ENCODE data around the gene CDKN2AIP. TPM values are rescaled to one million over a fixed set of nuclear protein-coding genes. Genes with fewer than 3 reads are reported as not detected.

CDKN2AIP gene
- total and polyA plus RNA-seq, 8 donors = 5.9 to 12.2 (median 7.0) TPM

DNA sequence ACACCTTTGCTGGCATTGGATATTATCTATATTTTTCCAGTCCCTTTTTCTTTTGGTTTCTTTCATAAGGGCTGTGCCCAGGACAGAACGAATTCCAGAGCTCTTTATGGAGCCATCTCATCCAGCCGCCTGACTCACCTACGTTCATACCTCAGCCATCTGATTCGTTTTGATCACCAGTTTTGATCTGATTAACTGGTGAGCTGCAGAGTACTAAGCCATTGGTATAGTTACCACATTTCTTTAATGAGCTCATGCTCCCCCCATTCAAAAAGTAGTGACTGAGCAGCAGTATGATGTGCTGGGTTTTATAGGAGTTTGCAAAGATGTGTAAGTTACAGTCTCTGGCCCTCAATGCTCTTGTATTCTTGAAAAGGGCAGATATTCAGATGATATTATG, 43.0 kb upstream of the CDKN2AIP start:
- Histone ChIP-seq H3K4me3 (no peak overlapping the region), H3K9me3 (no peaks in the 10 kb centered on the region), H3K27ac (no peak overlapping the region), H3K36me3 (no peaks in the 10 kb centered on the region), H3K4me1 (peaks cover 0 to 3% (median 0%) of the 10 kb centered on the region in 3 donors), H3K27me3 (no peaks in the 10 kb centered on the region)
- ATAC-seq = no peak
- 70 to 73% methylated on average over 4 of the region's 4 CpGs for WGBS, 2 donors
- TF ChIP-seq, protein P1, sequence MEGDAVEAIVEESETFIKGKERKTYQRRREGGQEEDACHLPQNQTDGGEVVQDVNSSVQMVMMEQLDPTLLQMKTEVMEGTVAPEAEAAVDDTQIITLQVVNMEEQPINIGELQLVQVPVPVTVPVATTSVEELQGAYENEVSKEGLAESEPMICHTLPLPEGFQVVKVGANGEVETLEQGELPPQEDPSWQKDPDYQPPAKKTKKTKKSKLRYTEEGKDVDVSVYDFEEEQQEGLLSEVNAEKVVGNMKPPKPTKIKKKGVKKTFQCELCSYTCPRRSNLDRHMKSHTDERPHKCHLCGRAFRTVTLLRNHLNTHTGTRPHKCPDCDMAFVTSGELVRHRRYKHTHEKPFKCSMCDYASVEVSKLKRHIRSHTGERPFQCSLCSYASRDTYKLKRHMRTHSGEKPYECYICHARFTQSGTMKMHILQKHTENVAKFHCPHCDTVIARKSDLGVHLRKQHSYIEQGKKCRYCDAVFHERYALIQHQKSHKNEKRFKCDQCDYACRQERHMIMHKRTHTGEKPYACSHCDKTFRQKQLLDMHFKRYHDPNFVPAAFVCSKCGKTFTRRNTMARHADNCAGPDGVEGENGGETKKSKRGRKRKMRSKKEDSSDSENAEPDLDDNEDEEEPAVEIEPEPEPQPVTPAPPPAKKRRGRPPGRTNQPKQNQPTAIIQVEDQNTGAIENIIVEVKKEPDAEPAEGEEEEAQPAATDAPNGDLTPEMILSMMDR (IDR thresholded peaks at IDR 0.05) = no peak
- FAIRE-seq = no peak
- no peak for DNase-seq
- intact Hi-C loops (cut with DNase I) = loop anchor here in 1 of 3 donors (10.0 kb wide), 1 partner anchor 137 kb away; no protein-coding TSS in a partner anchor

DNA sequence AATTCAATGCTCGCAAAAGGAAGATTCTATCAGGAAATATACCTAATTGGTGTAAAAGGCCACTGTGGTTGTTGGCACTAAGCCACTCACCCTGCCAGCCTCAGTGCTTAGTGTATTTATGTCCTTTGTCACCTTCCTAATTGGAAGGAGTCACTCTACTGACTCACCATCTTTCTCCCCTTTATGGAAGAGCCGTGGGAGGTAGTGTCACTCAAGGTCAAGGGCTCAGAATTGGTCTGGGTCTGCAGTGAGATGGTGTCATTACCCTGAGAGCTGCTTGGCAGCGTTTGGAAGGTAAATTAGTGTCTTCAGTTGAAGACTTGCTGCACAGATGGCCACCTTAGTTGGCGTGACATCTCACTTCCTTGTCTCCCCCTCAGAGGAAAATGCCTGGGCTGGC, 41.7 kb upstream of the CDKN2AIP start:
- intact Hi-C loops (cut with DNase I) = loop anchor here in 1 of 3 donors (10.0 kb wide), 1 partner anchor 138 kb away; no protein-coding TSS in a partner anchor
- H3K27me3 ChIP-seq = no peaks in the 10 kb centered on the region
- 59 to 64% methylated on average over 4 of the region's 4 CpGs for WGBS, 2 donors
- no peak overlapping the region for H3K4me3 ChIP-seq
- peaks cover 0 to 3% (median 0%) of the 10 kb centered on the region in 3 donors for H3K4me1 ChIP-seq
- H3K9me3 ChIP-seq = no peaks in the 10 kb centered on the region
- ATAC-seq (no peak), DNase-seq (no peak), FAIRE-seq (no peak)
- no peaks in the 10 kb centered on the region for H3K36me3 ChIP-seq
- TF ChIP-seq, protein P1 (IDR thresholded peaks at IDR 0.05) = no peak
- H3K27ac ChIP-seq = no peak overlapping the region

DNA sequence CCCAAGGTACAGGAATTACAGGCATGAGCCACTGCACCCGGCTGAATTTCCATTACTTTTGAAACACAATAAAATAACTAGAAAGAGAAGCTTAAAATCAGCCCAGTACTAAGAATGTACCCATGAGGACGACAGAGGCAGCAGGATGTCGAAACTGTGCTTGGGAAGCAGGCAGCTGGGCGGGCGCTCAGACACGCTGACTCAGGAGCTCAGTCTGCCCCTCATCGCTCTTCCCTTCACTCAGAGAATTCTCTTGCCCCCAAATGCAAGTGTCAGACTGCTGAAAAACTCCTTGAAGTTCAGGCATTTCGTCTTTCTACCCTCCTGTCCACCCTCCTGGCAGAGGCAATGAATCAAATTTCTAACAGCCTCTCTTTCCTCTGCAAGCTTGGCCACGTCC, 41.0 kb upstream of the CDKN2AIP start:
- TF ChIP-seq, protein P1 (IDR thresholded peaks at IDR 0.05) = no peak
- Histone ChIP-seq H3K4me1 (no peaks in the 10 kb centered on the region), H3K4me3 (no peak overlapping the region), H3K27ac (no peak overlapping the region), H3K9me3 (no peaks in the 10 kb centered on the region), H3K27me3 (no peaks in the 10 kb centered on the region), H3K36me3 (no peaks in the 10 kb centered on the region)
- 80 to 87% methylated on average over 9 of the region's 9 CpGs for WGBS, 2 donors
- FAIRE-seq (no peak), ATAC-seq (no peak), DNase-seq (no peak)
- intact Hi-C loops (cut with DNase I) = loop anchor here in 1 of 3 donors (10.0 kb wide), 1 partner anchor 139 kb away; no protein-coding TSS in a partner anchor

DNA sequence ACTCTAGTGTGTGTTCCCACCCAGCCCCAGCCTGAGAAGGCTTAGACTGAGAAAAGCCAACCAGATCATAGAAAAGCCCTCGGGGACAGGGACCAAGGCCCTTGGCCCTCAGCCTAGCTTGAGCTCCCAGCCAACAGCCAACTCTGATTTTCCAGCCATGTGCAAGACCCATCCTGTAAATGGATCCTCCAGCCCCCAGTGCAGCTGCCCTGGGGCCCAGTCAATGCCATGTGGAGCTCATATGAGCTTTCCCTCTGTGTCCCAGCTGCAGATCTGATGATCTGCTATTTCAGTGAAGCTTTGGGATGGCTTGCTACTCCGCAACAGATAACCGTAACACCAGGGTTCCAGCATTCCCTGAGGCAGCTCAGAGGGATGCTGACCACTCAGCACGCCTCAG, 40.5 kb upstream of the CDKN2AIP start:
- FAIRE-seq (no peak), ATAC-seq (no peak), DNase-seq (no peak)
- Histone ChIP-seq H3K4me1 (no peaks in the 10 kb centered on the region), H3K27ac (no peak overlapping the region), H3K4me3 (no peak overlapping the region), H3K36me3 (no peaks in the 10 kb centered on the region), H3K27me3 (no peaks in the 10 kb centered on the region), H3K9me3 (no peaks in the 10 kb centered on the region)
- 91 to 99% methylated on average over 4 of the region's 4 CpGs for WGBS, 2 donors
- TF ChIP-seq, protein P1 (IDR thresholded peaks at IDR 0.05) = no peak
- intact Hi-C loops (cut with DNase I) = loop anchor here in 1 of 3 donors (10.0 kb wide), 1 partner anchor 139 kb away; no protein-coding TSS in a partner anchor

DNA sequence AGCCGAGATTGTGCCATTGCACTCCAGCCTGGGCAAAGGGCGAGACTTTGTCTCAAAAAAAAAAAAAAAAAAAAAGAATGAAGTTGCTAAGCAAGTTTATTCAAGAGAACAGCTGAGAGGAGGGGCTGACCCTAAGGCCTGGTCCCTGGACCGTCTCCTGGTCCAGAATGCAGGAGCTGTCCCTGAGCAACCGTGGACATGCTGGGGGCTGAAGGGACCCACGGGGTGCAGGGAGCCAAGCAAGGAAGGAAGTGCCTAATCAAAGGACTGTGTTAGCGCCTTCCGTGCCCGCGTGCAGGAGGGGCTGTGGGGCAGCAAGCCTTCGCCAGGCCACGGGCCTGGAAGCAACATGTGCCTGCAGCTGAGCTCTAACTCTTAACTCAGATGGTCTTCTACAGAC, 39.1 kb upstream of the CDKN2AIP start:
- DNase-seq (no peak), ATAC-seq (no peak), FAIRE-seq (no peak)
- no peak overlapping the region for H3K4me3 ChIP-seq
- 85 to 95% methylated on average over 11 of the region's 11 CpGs for WGBS, 2 donors
- intact Hi-C loops (cut with DNase I) = loop anchor here in 1 of 3 donors (10.0 kb wide), 1 partner anchor 141 kb away; no protein-coding TSS in a partner anchor
- H3K27me3 ChIP-seq = no peaks in the 10 kb centered on the region
- no peak overlapping the region for H3K27ac ChIP-seq
- no peaks in the 10 kb centered on the region for H3K9me3 ChIP-seq
- TF ChIP-seq, protein P1 (IDR thresholded peaks at IDR 0.05) = no peak
- H3K4me1 ChIP-seq = no peaks in the 10 kb centered on the region
- H3K36me3 ChIP-seq = no peaks in the 10 kb centered on the region
